Measurements from ENCODE around the gene DAAM2.

The DAAM2 gene

DNA sequence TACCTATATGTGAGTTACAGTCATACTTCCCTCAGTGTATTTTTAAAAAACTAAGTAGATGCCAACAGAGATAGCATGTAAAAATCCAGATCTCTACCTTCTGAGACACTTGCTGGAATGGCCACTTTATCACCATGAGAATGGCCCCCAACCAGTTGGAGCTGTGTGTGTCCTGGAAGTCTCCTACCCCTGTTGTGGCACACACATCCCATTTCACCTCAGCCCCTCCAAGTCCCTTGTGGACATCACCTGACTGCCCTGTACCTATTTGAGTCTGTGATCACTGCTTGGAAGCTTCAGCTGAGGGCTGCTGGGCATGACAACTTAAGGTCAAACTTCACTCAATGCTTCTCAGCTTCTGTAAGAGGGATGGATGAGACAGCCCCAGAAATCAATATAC lies 118.0 kb downstream of the DAAM2 start:
- no peaks in the 10 kb centered on the region for H3K27me3 ChIP-seq
- H3K36me3 ChIP-seq = no peaks in the 10 kb centered on the region
- H3K9me3 ChIP-seq = no peaks in the 10 kb centered on the region
- H4K20me1 ChIP-seq = no peaks in the 10 kb centered on the region
- no peak overlapping the region for H3K4me3 ChIP-seq
- no peak overlapping the region for H3K27ac ChIP-seq
- H3K4me2 ChIP-seq = no peak overlapping the region
- no peak for TF ChIP-seq Cebpa-rat (IDR thresholded peaks at IDR 0.05)
- H3K4me1 ChIP-seq = no peaks in the 10 kb centered on the region
- H3K9ac ChIP-seq = no peak overlapping the region

DNA sequence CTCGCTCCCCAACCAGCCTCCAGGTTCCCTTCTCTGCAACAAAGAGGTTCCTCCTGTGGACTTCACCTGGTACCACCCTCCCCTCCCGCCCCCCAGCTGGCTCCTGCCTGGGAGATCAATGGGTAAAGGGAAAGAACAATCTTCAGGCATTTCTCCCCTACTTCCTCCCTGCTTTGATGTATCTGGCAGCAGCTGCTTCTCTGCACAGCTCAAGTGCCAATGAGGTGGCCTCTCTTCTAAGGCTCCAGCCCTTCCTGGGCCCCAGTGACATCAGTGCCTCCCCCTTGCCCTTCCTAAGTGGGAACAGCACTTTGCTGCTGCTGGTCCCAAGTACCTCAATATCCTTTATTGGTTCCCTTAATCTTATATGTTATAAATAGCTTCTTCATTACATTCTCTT lies 118.6 kb downstream of the DAAM2 start:
- no peak overlapping the region for H3K4me2 ChIP-seq
- no peak for TF ChIP-seq Cebpa-rat (IDR thresholded peaks at IDR 0.05)
- H3K9ac ChIP-seq = no peak overlapping the region
- H4K20me1 ChIP-seq = no peaks in the 10 kb centered on the region
- no peaks in the 10 kb centered on the region for H3K27me3 ChIP-seq
- H3K4me1 ChIP-seq = no peaks in the 10 kb centered on the region
- no peaks in the 10 kb centered on the region for H3K9me3 ChIP-seq
- no peak overlapping the region for H3K4me3 ChIP-seq
- no peak overlapping the region for H3K27ac ChIP-seq
- H3K36me3 ChIP-seq = no peaks in the 10 kb centered on the region

DNA sequence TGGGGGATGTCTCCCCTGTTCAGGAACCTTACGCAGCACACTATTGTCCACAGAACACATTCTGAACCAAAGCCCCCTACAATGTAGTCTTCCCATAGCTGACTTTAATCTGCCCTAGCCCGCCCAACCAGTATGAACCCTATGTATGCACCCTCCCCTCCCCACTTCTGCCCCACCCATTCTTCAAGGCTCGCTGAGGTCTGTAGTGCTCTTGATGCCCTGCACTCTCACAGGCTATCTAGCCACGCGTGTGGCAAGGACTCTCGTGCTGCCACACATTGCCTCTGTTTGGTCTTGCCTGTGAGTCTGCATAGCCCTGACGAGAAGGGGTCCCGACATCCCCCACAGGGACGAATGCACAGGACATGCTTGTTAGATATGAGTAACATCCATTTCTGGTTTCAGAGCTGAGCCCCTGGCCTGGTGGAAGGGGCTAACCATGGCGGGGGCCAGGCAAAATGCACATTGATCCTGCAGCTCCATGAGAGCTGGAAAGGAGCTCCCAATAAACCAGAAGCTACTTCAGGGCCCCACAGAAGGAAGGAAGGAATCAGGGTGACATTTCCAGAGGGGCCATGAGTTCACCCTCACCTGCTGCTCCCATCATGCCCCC lies 119.4 kb downstream of the DAAM2 start:
- H3K4me3 ChIP-seq = no peak overlapping the region
- H4K20me1 ChIP-seq = no peaks in the 10 kb centered on the region
- H3K36me3 ChIP-seq = no peaks in the 10 kb centered on the region
- no peak overlapping the region for H3K27ac ChIP-seq
- no peaks in the 10 kb centered on the region for H3K9me3 ChIP-seq
- TF ChIP-seq Cebpa-rat (IDR thresholded peaks at IDR 0.05) = no peak
- no peaks in the 10 kb centered on the region for H3K4me1 ChIP-seq
- no peak overlapping the region for H3K9ac ChIP-seq
- no peaks in the 10 kb centered on the region for H3K27me3 ChIP-seq
- H3K4me2 ChIP-seq = no peak overlapping the region

DNA sequence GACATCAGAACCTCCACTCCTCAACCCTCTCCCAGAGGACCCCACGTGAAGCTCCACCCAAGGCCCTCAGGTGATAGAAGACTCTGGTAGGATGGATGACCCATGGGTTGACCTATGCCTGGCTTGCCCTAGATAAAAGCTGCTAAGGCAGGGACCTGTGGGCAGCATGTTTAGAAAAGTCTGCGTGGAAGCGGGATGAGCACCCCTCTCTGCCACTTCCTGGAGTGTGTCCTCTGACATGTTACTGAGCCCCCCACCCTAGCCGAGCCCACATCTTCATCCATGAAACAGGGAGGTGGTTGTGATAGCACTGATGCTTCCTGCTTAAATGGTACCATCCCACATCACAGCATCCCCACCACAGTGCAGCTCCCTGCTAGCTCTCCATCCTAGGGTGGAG lies 120.3 kb downstream of the DAAM2 start:
- no peak overlapping the region for H3K4me2 ChIP-seq
- H3K4me3 ChIP-seq = no peak overlapping the region
- H3K36me3 ChIP-seq = no peaks in the 10 kb centered on the region
- no peaks in the 10 kb centered on the region for H3K4me1 ChIP-seq
- H4K20me1 ChIP-seq = no peaks in the 10 kb centered on the region
- H3K27ac ChIP-seq = no peak overlapping the region
- no peak for TF ChIP-seq Cebpa-rat (IDR thresholded peaks at IDR 0.05)
- no peak overlapping the region for H3K9ac ChIP-seq
- no peaks in the 10 kb centered on the region for H3K27me3 ChIP-seq
- no peaks in the 10 kb centered on the region for H3K9me3 ChIP-seq

DNA sequence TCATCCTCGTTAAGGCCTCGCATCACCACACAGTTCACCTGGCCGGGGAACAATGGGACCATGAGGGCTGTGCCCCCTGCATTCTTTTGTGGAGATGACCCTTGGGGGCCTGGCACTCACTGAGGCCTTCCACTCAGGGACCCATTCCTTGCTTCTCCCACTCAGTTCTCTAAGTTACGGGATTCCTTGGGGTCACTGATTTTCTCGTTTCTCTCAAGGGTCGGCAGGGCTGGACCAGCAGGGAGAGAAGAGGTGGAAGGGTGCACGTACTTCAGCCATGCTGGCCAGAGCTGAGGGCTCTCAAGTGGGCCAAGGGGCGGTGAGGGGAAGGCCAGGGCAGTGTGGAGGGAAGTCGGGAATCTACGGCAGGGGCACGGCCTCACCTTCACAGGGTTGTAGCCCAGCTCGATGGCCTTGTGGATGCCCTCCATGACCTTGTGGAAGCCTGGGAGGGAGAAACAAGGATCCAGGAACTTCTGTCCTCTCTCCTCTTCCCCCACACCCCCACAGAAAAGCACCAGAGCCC lies 121.3 kb downstream of the DAAM2 start:
- Histone ChIP-seq H3K4me1 (no peaks in the 10 kb centered on the region), H3K36me3 (no peaks in the 10 kb centered on the region), H3K9me3 (no peaks in the 10 kb centered on the region), H3K9ac (no peak overlapping the region), H3K4me2 (no peak overlapping the region), H4K20me1 (no peaks in the 10 kb centered on the region), H3K27me3 (no peaks in the 10 kb centered on the region), H3K4me3 (no peak overlapping the region), H3K27ac (no peak overlapping the region)
- TF ChIP-seq Cebpa-rat (IDR thresholded peaks at IDR 0.05) = no peak

DNA sequence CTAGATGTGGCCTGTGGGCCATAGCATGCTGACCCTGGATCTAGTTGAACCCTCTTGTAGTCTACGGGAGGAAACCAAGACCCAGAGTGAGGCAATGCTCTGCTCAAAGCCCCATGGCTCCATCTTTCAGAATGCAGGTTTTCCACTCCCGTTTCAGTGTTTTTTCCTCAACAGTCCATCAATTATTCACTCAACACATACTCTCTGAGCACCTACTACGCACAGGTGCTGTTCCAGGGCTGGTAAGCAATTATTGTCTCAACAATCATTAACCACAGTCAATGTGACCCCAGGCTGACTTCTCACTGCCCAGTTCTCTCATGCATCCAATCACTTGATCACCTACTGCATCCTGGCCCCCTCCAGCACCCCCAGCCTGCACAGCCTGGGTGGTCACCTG lies 122.1 kb downstream of the DAAM2 start:
- H3K27ac ChIP-seq = no peak overlapping the region
- H3K9me3 ChIP-seq = no peaks in the 10 kb centered on the region
- H4K20me1 ChIP-seq = no peaks in the 10 kb centered on the region
- no peak for TF ChIP-seq Cebpa-rat (IDR thresholded peaks at IDR 0.05)
- no peak overlapping the region for H3K4me3 ChIP-seq
- no peak overlapping the region for H3K9ac ChIP-seq
- no peaks in the 10 kb centered on the region for H3K4me1 ChIP-seq
- no peak overlapping the region for H3K4me2 ChIP-seq
- no peaks in the 10 kb centered on the region for H3K36me3 ChIP-seq
- no peaks in the 10 kb centered on the region for H3K27me3 ChIP-seq

DNA sequence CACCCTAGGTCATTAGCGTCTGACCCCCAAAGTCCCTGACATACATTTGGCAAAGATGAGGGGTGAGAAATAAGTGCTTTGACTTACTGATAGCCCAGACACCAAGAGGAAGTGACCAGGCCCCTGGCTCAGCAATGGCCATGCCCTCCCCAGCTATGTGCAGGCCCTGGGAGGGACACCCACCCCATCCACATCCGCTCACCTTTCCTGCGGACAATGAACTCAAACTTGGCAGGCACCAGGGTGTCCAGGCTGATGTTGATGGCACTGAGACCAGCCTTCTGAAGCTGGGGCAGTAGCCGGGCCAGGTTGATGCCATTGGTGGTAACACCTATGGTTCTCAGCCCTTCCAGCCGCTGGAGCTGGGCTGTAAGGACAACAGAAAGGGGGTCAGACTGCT lies 123.7 kb downstream of the DAAM2 start:
- no peak for TF ChIP-seq Cebpa-rat (IDR thresholded peaks at IDR 0.05)
- Histone ChIP-seq H3K4me2 (no peak overlapping the region), H4K20me1 (no peaks in the 10 kb centered on the region), H3K9me3 (no peaks in the 10 kb centered on the region), H3K4me1 (no peaks in the 10 kb centered on the region), H3K36me3 (no peaks in the 10 kb centered on the region), H3K27ac (no peak overlapping the region), H3K27me3 (no peaks in the 10 kb centered on the region), H3K4me3 (no peak overlapping the region), H3K9ac (no peak overlapping the region)

DNA sequence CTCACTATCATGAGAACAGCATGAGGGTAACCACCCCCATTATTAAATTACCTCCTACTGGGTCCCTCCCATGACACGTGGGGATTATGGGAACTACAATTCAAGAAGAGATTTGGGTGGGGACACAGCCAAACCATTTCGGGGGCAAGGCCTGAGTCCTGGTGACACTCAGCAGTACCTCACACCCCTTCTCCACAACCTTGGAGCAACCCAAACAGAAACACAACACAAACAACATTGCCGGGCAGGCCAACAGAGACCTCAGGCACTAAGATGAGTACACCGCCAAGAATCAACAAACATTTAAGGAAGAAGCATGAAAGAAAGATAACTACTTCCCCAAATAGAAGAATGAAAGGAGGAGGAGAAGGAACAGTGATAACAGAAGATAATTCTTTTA lies 125.2 kb downstream of the DAAM2 start:
- H3K4me3 ChIP-seq = no peak overlapping the region
- no peaks in the 10 kb centered on the region for H4K20me1 ChIP-seq
- peaks cover 1% of the 10 kb centered on the region for H3K4me1 ChIP-seq
- no peaks in the 10 kb centered on the region for H3K36me3 ChIP-seq
- no peaks in the 10 kb centered on the region for H3K27me3 ChIP-seq
- no peak overlapping the region for H3K27ac ChIP-seq
- no peak overlapping the region for H3K9ac ChIP-seq
- H3K9me3 ChIP-seq = no peaks in the 10 kb centered on the region
- TF ChIP-seq Cebpa-rat (IDR thresholded peaks at IDR 0.05) = no peak
- H3K4me2 ChIP-seq = no peak overlapping the region

DNA sequence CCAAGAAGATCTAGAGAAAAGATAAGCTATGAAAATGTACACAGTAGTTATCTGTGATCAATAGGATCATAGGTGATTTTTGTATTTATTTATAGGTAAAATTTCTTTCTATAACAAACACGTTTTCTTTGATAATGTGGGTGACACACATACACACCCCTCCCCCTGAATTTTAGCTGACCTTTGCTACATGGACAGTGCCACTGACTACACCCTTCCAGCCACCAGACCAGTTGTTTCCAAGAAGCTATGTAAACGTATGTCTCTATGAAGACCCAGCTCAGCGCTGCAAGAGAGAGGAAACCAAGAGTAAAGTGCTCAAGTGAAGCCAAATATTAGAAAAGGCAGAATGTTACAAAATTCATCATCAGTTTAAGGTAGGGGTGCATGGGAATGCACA lies 125.8 kb downstream of the DAAM2 start:
- H3K9ac ChIP-seq = no peak overlapping the region
- H3K36me3 ChIP-seq = no peaks in the 10 kb centered on the region
- no peak overlapping the region for H3K27ac ChIP-seq
- TF ChIP-seq Cebpa-rat (IDR thresholded peaks at IDR 0.05) = no peak
- H3K9me3 ChIP-seq = no peaks in the 10 kb centered on the region
- no peaks in the 10 kb centered on the region for H3K27me3 ChIP-seq
- peaks cover 8% of the 10 kb centered on the region for H3K4me1 ChIP-seq
- H4K20me1 ChIP-seq = no peaks in the 10 kb centered on the region
- no peak overlapping the region for H3K4me3 ChIP-seq
- H3K4me2 ChIP-seq = no peak overlapping the region

DNA sequence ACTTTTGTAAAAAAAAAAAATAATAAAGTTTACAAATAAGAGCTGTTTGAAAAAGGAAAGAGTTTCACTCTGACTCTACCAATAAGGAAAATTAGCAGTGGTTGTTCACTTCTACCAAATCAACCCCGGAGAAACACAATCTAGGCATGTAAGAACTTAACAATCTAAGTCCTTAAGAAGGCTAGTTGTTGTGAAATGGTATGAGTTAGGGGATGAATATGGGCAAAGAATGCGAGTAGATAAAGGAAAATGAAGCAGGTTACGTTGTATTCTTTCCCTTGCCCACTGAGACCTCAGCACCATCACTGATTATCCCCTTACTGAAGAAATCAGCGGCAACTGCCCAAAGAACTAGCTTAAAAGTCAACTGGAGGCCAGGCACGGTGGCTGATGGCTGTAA lies 126.7 kb downstream of the DAAM2 start:
- Histone ChIP-seq H3K4me2 (no peak overlapping the region), H3K4me3 (no peak overlapping the region), H3K9me3 (no peaks in the 10 kb centered on the region), H3K4me1 (peaks cover 16% of the 10 kb centered on the region), H3K27ac (no peak overlapping the region), H3K27me3 (no peaks in the 10 kb centered on the region), H4K20me1 (no peaks in the 10 kb centered on the region), H3K9ac (no peak overlapping the region), H3K36me3 (no peaks in the 10 kb centered on the region)
- no peak for TF ChIP-seq Cebpa-rat (IDR thresholded peaks at IDR 0.05)

DNA sequence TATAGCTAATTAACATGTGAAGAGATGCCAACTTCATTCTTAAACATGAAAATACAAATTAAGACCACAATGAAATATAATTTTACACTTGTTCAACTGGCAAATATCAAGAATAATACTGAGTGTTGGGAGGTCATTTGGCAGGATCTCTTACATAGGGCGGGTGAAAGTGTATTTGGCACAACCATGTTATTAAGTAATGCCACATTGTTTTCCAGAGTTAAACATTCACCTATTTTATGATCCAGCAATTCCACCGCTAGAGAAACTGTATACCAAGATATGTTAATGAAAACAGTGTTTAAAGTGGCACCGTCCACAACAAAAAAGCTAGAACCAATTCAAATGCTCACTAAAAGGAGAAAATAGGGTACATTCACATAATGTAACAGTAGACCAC lies 128.0 kb downstream of the DAAM2 start:
- Histone ChIP-seq H3K9me3 (no peaks in the 10 kb centered on the region), H3K36me3 (no peaks in the 10 kb centered on the region), H3K4me1 (peaks cover 16% of the 10 kb centered on the region), H4K20me1 (no peaks in the 10 kb centered on the region), H3K9ac (no peak overlapping the region), H3K4me2 (no peak overlapping the region), H3K27me3 (no peaks in the 10 kb centered on the region), H3K4me3 (no peak overlapping the region), H3K27ac (no peak overlapping the region)
- no peak for TF ChIP-seq Cebpa-rat (IDR thresholded peaks at IDR 0.05)
